ENCODE measurements around the gene CLUH.
"Not testable (repeated sequence)": the region's sequence is repeated elsewhere in the genome, so short reads cannot be mapped to it uniquely, and the experiment has no call there.

Gene CLUH

DNA sequence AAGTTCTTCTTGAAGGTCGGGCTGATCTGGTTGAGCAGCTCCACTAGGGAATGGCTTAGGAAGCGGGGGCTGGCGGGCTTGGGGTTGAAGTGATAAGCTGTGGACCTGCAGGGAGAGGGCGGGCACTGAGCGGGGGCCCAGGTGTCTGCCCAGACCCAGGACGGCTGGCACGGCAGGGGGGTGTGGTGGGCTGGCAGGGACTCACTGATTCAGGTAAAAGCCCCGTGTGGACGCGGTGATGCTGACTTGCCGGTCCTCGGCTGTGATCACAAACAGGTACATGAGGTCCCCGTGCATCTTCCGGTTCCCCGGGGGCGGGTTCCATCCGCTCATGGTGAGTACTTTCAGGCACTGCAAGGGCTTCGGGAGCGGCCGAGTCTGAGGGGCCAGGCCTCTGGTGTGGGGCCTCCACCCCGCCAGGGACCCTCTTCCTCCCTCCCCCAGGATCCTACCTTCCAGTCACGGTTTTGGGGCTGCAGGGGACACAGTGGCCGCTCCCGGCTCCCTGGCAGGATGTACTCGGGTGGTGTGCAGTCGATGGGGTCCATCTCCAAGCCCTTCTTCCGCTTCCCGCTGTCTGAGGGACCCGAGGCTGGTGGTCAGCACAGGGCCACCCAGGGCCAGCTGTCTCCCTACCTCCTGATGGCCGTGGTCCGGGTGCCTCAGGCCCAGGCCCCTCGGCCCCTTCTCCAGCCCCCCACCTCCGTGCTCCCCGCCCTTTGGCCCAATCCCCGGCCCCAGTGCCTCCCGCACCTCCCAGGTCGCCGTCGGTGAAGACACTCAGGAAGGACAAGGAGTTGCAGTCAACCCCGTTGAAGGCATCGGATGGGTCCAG lies 10.2 kb downstream of the CLUH start:
- TF ChIP-seq, protein P1, sequence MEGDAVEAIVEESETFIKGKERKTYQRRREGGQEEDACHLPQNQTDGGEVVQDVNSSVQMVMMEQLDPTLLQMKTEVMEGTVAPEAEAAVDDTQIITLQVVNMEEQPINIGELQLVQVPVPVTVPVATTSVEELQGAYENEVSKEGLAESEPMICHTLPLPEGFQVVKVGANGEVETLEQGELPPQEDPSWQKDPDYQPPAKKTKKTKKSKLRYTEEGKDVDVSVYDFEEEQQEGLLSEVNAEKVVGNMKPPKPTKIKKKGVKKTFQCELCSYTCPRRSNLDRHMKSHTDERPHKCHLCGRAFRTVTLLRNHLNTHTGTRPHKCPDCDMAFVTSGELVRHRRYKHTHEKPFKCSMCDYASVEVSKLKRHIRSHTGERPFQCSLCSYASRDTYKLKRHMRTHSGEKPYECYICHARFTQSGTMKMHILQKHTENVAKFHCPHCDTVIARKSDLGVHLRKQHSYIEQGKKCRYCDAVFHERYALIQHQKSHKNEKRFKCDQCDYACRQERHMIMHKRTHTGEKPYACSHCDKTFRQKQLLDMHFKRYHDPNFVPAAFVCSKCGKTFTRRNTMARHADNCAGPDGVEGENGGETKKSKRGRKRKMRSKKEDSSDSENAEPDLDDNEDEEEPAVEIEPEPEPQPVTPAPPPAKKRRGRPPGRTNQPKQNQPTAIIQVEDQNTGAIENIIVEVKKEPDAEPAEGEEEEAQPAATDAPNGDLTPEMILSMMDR (conservative IDR thresholded peaks at IDR 0.05; ENCODE audit: low read depth, low read length), result no peak
- no peak for DNase-seq (ENCODE audit: low read depth)
- H3K4me3 ChIP-seq (ENCODE audit: low read depth, low read length), result no peak overlapping the region

DNA sequence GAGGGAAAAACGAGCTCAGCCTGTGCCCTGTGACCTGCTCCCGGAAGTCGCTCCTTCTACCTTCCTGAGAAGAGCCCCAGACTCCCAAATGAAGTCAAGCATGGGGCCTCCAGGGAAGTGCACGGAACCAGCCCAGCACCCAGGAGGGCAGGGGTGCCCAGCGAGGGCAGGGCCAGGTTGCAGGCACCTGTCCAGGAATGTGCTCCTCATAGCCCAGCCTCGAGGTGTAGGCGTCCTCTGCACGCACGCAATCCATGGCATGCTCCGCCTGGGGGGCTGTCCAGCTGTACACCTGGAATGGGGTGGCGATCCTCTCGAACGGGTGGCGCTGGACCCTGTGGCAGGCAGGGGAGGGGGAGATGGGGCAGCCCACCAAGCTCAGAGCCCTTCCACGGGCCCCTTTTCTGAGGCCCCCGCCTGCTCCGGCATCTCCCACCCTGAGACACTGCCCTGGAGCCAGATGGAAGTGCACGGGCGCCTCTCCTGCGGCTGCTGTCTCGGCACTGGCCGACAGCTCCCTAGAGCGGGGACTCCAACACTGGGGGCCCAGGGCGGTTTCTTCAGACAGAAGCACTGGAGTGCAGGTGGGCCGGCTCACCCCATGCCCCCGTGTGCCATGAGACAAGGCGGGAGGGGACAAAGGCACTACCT lies 10.9 kb downstream of the CLUH start:
- DNase-seq (ENCODE audit: low read depth), result no peak
- no peak overlapping the region for H3K4me3 ChIP-seq (ENCODE audit: low read depth, low read length)
- TF ChIP-seq, protein P1 (conservative IDR thresholded peaks at IDR 0.05; ENCODE audit: low read depth, low read length), result no peak

DNA sequence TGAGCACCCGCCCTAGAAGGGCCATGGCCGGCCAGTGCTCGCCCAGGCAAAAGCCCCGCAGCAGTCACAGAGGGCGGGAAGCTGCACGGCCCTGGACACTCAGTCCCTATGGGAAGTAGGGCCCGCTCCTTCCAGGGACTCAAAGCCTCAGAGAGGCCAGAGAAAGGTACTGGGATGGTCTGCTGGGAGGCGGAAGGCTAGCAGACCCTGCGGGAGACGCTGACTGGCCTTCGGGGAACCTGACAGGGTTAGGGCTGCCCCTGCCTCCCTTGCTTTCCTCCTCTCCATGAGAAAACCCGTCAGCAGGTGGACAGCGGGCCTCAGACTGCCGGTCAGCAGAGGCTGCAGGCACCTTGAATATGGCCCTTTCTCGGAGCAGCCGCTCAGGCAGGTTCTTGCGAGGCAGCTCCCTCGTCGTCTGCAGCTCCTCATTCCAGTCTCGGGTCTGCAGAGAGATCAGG lies 11.5 kb downstream of the CLUH start:
- TF ChIP-seq, protein P1 (conservative IDR thresholded peaks at IDR 0.05; ENCODE audit: low read depth, low read length), result no peak
- no peak overlapping the region for H3K4me3 ChIP-seq (ENCODE audit: low read depth, low read length)
- DNase-seq (ENCODE audit: low read depth), result no peak

DNA sequence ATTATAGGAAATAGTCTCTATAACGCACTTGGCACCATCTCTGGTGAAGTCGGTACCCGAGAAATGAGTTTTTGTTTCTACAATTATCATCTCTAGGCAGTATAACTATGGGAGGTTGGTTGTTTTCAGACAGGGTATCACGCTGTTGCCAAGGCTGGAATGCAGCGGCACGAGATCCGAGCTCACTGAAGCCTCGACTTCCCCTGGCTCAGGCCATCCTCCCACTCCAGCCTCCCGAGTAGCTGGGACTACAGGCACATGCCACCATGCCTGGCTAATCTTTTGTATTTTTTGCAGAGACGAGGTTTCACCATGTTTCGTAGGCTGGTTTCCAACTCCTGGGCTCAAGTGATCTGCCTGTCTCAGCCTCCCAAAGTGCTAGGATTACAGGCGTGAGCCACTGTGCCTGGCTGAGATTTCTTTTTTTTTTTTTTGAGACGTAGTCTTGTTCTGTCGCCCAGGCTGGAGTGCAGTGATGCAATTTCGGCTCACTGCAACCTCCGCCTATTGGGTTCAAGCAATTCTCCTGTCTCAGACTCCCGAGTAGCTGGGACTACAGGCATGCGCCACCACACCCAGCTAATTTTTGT lies 12.3 kb downstream of the CLUH start:
- not testable (repeated sequence) for DNase-seq (ENCODE audit: low read depth)

DNA sequence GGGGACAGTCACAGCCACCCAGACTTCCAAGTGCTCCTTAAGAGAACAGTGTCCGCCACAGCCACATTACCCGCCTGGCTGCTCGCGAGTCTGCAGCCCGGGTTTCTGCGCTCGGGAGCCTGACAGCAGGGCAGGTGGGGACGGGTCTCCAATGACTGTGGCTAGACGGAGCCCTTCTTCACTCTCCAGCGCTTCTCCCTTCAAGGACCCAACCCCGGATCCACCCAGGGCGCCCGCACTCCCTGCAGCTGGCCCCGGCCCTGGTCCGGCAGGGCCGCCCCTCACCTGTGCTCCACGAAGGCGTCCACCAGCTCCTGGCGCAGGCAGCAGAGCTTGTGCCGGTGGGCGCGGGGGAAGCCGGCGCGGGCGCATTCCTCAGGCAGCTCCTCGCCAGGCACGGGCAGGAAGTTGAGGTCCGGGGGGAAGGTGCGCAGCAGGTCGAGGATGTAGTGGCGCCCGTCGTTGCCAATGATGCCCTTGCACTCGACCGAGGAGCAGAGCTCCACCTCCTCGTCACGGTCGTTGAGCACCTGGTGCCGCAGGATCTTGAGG lies 13.9 kb downstream of the CLUH start:
- H3K4me3 ChIP-seq (ENCODE audit: low read depth, low read length), result no peak overlapping the region
- TF ChIP-seq, protein P1 (conservative IDR thresholded peaks at IDR 0.05; ENCODE audit: low read depth, low read length), result no peak
- no peak for DNase-seq (ENCODE audit: low read depth)

More for the DNA sequence above, 12.3 kb downstream of the CLUH start:
- H3K4me3 ChIP-seq (ENCODE audit: low read depth, low read length), result not testable (repeated sequence)

DNA sequence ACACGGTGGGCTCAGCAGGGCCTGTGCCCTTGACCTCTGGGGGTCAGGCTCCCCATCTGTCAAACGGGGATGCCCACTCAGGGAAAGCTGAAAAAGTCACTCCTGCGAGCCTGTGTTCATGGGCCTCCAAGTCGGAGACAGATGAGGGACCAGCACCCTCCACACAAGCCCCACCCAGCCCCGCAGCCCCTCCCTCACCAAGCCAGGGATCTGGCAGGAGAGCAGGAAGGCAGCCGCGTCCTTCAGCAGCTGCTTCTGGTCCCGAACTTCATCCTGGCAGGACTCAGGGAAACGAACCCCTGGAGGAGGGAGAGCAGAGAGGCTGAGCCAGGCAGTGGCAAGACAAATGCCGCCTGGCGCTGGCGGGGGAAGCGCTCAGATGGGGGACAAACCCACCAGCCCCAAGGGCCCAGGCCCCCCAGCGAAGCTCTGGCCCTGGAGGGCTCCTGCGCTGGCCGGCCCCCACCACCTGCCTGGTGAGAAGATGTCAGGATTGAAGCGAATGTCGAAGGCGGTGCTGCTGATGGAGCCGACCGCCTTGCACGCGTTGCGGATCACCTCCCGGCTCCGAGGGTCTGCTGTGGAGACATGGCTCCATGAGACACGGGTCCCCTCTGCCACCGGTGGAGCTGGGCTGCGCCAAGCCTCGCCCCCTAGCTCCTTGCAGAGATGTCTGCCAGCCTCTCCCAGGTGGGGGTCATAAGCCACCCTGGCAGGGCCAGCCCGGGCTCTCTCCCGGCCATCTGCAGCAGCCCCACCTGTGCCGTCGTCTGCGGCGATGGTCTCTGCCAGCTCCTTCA lies 15.4 kb downstream of the CLUH start:
- DNase-seq (ENCODE audit: low read depth), result no peak
- TF ChIP-seq, protein P1 (conservative IDR thresholded peaks at IDR 0.05; ENCODE audit: low read depth, low read length), result no peak
- no peak overlapping the region for H3K4me3 ChIP-seq (ENCODE audit: low read depth, low read length)
